ENCODE measurements around the gene GANC. TPM values are rescaled to one million over a fixed set of nuclear protein-coding genes. Genes with fewer than 3 reads are reported as not detected.

Gene GANC
- total RNA-seq, 1 experiment from 2014 or later, result 15.8 TPM

DNA sequence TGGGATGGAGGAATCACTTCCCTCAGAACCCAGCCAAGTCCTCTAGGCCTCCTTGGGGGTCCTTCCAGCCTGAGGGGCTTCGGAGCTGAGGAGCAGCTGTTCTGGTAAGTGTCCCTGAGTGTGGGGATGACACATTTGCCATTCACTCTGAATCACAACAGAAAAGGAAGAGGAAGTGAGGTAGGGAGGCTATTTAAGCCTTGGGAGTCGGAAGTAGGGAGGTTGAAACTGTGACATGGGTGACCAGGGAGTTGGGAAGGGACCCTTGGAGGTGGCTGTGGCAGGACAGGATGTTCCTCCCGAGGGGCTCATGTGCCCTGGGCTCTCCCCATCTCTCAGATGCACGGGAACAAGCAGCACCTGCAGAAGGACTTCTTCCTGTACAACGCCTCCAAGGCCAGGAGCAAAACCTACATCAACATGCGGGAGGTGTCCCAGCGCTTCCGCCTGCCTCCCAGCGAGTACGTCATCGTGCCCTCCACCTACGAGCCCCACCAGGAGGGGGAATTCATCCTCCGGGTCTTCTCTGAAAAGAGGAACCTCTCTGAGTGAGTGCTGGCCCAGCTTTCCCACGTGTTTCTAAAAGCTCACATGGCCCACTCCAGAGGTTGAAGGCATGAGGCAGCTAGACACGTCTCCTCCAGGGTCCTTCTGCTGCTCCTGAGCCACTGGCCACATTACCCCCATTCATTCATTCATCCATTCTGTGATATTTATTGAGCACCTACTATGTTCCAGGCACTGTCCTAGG is 129.6 kb downstream of the GANC start:
- no CpG with 5 or more reads among the region's 15 CpGs for WGBS (ENCODE audit: extremely low coverage, insufficient read length, low lambda C conversion rate)
- H3K14ac ChIP-seq (ENCODE audit: insufficient read depth, low read length), result no peak overlapping the region
- no peaks in the 10 kb centered on the region for H3K27me3 Mint-ChIP-seq (ENCODE audit: low read depth)
- H4K8ac ChIP-seq (replicated peaks; ENCODE audit: insufficient read length, low read depth, low read length), result no peak overlapping the region
- H2BK5ac ChIP-seq (ENCODE audit: insufficient read length, low read length), result no peak overlapping the region
- no peak overlapping the region for H3K27ac ChIP-seq (ENCODE audit: insufficient read length, low read depth, low read length)
- H4K20me1 ChIP-seq (ENCODE audit: control insufficient read depth, insufficient read depth, insufficient read length), result no peaks in the 10 kb centered on the region
- no peaks in the 10 kb centered on the region for H3K36me3 Mint-ChIP-seq (ENCODE audit: insufficient read depth in 1 of 3, low read depth in 3 of 3)
- H3K18ac ChIP-seq (ENCODE audit: insufficient read length, low read depth, low read length), result no peak overlapping the region
- H2BK15ac ChIP-seq (ENCODE audit: low read depth, low read length), result no peak overlapping the region
- TF ChIP-seq, protein P1, sequence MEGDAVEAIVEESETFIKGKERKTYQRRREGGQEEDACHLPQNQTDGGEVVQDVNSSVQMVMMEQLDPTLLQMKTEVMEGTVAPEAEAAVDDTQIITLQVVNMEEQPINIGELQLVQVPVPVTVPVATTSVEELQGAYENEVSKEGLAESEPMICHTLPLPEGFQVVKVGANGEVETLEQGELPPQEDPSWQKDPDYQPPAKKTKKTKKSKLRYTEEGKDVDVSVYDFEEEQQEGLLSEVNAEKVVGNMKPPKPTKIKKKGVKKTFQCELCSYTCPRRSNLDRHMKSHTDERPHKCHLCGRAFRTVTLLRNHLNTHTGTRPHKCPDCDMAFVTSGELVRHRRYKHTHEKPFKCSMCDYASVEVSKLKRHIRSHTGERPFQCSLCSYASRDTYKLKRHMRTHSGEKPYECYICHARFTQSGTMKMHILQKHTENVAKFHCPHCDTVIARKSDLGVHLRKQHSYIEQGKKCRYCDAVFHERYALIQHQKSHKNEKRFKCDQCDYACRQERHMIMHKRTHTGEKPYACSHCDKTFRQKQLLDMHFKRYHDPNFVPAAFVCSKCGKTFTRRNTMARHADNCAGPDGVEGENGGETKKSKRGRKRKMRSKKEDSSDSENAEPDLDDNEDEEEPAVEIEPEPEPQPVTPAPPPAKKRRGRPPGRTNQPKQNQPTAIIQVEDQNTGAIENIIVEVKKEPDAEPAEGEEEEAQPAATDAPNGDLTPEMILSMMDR (conservative IDR thresholded peaks at IDR 0.05), result no peak
- H3K4me2 ChIP-seq (ENCODE audit: insufficient read depth, insufficient read length, low read length), result no peak overlapping the region
- H3K4ac ChIP-seq (ENCODE audit: low read depth, low read length), result no peak overlapping the region
- no peaks in the 10 kb centered on the region for H3K4me1 Mint-ChIP-seq
- H3T11ph ChIP-seq (ENCODE audit: low read length), result no peak overlapping the region
- H3K79me1 ChIP-seq (ENCODE audit: insufficient read depth, low read depth, low read length, poor library complexity, severe bottlenecking), result no peaks in the 10 kb centered on the region
- H3K9me3 Mint-ChIP-seq, result no peaks in the 10 kb centered on the region
- no peaks in the 10 kb centered on the region for H3K9me3 ChIP-seq (ENCODE audit: control insufficient read depth, low read depth, low read length)
- 0 out of 7 replicates have a peak overlapping the region, but pooled peaks of 1 of the 3 experiments have one; percentile 77 for H3K27ac Mint-ChIP-seq
- no peak overlapping the region for H2AFZ ChIP-seq (ENCODE audit: low read length)
- H3K4me1 ChIP-seq (ENCODE audit: insufficient read depth, low read length), result no peaks in the 10 kb centered on the region
- H2BK12ac ChIP-seq (ENCODE audit: insufficient read length, low read depth, low read length), result no peak overlapping the region
- H4K91ac ChIP-seq (ENCODE audit: insufficient read length, low read depth, low read length), result no peak overlapping the region
- no peak overlapping the region for H3K23ac ChIP-seq (ENCODE audit: insufficient read length, low read depth, low read length)
- H2BK120ac ChIP-seq (ENCODE audit: low read depth, low read length, poor library complexity, severe bottlenecking), result no peak overlapping the region
- H3K79me2 ChIP-seq (ENCODE audit: insufficient read depth, low read length), result no peaks in the 10 kb centered on the region
- H3K56ac ChIP-seq (ENCODE audit: insufficient read length, low read depth, low read length), result no peak overlapping the region
- H2BK20ac ChIP-seq (ENCODE audit: low read depth, low read length, poor library complexity, severe bottlenecking), result no peak overlapping the region
- no peak overlapping the region for H2AK5ac ChIP-seq (ENCODE audit: insufficient read length, low read length)
- no peak for DNase-seq
- no peak overlapping the region for H4K5ac ChIP-seq (ENCODE audit: insufficient read length, low read depth, low read length)
- no peaks in the 10 kb centered on the region for H3K27me3 ChIP-seq (ENCODE audit: insufficient read depth, low read length)
- H3K9ac ChIP-seq (ENCODE audit: extremely low read depth, insufficient read length, low read length), result no peak overlapping the region
- H3K23me2 ChIP-seq (ENCODE audit: insufficient read length, low read depth, low read length, poor library complexity, severe bottlenecking), result no peaks in the 10 kb centered on the region
- H3K4me3 Mint-ChIP-seq, result no peak overlapping the region
